HG02678 (cell line): ENCODE results near the gene CLTA.
A peak's percentile ranks its signal among the peaks of the same experiment; 100 is the strongest.
"Not testable (repeated sequence)": the region's sequence is repeated elsewhere in the genome, so short reads cannot be mapped to it uniquely, and the experiment has no call there.

Source experiments
- ATAC-seq: cut with Tn5 transposase; IDR thresholded peaks from one replicate; pipeline ENCODE4 v1.9.1; 2021; ENCODE audit warnings: mild to moderate bottlenecking, moderate library complexity; ENCODE audit not compliant: unreplicated experiment

Gene CLTA

DNA sequence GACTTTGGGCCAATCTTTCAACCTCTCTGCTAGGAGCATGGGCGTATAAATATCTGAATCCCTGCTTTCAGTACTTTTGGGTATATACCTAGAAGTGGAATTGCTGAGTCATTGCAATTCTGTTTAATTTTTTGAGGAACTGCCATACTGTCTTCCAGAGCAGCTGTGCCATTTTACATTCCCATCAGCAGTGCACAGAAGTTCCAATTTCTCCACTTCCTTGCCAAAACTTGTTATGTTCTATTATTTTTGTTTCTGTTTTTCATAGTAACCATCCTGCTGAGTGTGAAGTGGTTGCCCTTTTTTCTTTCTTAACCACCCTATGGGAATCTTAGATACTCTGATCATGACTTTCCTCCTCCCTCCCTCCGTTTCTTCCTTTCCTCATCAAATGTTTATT, 32.6 kb upstream of the CLTA start:
- ATAC-seq: no peak

DNA sequence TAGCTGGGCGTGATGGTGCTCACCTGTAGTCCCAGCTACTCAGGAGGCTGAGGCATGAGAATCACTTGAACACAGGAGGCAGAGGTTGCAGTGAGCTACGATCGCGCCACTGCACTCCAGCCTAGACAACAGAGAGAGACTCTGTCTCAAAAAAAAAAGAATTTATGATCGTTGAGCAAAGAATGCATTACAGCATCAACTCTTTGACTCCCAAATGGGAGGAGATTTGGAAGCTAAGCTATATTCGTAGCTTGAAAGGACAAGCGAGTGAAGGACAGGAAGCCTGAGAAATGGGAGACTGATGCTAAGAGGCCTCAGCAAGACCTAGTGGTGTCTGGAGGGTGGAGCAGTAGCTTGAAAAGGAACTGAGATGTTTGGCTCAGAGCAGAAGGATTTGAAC, 31.8 kb upstream of the CLTA start:
- no peak for ATAC-seq

DNA sequence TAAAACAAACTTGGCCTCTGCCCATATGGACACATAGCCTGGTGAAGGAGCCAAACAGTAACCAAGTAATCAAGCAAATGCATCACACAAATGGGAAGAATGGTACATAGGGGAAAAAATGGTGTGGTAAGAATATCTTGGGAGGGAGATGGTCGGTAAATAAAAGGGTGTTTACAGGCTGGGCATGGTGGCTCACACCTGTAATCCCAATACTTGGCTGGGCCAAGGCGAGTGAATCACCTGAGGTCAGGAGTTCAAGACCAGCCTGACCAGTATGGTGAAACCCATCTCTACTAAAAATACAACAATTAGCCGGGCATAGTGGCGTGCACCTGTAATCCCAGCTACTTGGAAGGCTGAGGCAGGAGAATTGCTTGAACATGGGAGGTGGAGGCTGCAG, 31.2 kb upstream of the CLTA start:
- ATAC-seq: not testable (repeated sequence)

DNA sequence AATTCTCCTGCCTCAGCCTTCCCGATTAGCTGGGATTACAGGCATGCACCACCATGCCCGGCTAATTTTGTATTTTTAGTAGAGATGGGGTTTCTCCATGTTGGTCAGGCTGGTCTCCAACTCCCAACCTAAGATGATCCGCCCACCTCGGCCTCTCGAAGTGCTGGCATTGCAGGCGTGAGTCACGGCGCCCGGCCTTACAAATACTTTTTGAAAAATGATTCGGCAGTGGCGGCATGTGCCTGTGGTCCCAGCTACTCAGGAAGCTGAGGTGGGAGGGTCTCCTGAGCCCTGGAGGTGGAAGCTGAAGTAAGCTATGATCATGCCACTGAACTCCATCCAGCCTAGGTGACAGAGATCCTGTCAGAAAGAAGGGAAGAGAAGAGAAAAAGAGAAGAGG, 30.6 kb upstream of the CLTA start:
- ATAC-seq: not testable (repeated sequence)

DNA sequence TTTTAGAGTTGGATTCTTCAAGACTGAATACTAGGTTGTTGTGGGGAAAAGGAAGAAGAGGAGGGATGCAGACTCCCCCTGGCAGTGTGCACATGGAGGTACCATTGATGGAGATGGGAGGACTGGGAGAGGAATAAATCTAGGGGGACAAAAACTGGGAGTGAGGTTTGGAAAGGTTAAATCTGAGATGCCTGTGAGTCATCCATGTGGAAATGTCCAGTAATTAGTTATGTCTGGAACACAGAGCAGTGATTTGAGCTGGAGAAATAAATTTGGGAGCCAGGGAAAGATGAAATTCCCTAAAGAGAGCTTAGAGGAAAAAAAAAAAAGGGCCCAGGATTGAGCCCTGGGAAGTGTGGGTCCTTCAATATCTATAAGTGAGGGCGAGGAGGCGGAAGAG, 29.5 kb upstream of the CLTA start:
- no peak for ATAC-seq

DNA sequence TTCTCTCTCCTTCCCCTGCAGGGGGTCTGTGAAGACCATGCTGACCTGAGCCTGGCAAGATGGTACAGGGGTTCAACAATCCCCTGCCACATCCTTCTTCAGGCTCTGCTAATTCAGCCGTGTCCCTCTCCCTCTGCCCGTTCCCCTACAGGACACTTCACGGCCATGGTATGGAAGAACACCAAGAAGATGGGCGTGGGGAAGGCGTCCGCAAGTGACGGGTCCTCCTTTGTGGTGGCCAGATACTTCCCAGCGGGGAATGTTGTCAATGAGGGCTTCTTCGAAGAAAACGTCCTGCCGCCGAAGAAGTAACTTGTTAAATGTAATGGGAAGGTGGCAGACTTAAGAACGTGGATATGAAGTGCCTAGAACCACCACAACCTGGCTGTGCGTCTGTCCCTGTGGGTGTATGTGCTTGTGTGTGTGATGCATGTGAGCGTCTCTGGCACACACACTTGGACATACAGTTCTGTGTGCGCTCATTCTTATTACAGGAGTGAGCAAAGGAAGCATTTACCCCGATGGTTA, 28.4 kb upstream of the CLTA start:
- ATAC-seq: no peak

DNA sequence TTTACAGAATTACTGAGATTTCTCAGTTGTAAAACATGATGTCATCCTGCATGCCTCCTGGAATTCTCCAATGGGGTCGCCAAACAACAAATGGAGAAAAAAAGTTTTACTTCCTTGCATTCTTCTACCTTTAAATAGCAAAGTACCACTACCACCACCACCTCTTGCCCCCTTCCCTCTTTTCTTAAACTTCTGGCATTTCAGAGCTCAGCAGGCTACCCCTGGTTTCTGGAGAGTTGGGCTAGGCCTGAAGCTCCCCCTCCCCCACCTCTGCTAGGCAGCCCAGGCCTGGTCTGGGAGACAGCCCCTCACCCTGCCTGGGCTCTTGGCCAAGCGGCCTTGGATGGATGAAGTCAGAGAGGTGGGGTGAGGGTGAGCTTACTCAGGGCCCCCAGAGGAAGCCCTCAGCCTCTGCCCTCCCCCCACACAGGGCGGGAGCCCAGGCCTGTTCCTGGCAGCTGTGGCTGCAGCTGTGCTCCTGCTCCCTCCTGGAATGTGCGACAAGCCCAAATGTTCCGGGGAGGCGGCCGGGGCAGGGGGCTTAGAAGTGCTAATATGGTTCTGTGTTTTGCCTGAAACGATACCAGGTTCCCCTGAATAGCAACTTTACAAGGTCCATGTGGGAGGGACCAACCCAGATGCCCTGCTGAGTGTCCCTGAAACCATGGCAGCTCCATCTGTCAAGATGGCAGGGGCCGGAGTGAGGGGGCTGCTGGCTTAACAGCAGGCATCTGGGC, 27.5 kb upstream of the CLTA start:
- no peak for ATAC-seq

DNA sequence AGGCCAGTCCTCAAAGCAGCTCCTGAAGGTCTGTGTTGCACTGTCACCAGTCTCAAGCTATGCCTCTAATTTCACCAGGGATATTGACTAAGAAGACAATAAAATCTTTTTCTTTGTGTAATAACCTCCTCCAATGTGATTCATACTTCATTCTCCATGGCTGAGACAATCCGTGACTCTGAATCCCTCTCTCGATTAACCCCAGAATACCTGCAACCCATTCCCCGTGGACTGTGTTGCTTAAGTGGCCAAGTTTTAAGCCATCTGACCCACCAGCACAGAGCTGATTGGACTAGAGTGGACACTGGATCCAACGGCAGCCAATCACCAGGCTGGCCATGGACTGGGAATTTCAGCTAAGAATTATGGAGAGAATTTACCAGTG, 26.9 kb upstream of the CLTA start:
- no peak for ATAC-seq

DNA sequence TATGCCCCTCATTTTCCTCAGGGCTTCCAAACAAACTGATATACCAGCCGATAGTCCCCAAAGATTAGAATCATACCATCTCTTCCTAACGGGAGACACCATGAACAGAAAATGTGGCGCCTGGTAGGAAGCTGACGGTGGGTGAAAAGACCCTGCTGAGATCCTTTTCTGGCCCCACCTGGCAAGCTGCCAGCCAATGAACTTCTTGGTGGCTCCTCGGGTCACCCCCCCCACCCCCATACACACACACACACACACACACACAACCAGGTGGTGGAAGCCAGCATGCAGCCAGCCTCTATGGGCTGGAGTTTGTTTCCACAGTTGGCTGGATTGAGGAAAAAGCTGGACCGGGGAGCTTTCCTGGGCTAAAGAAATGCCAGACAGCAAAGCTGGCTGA, 26.3 kb upstream of the CLTA start:
- no peak for ATAC-seq

DNA sequence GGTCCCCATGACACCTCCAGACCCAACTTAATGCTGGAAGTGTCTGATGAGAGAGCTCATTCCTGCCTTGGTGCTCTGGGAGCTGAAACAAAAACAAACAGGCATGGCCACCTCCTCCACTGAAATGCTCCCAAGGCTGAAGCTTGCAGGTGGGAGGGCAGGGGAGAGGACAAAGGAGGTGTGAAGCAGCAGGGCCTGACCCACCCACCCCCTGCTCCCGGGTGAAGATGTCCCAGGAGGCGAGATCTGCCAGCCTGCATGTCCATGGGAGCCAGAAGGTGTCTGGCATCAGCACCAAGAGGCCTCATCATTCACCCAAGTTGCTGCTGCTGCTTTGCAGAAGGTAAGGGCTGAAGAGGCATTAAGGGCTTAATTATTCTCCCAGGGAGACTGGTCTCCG, 25.7 kb upstream of the CLTA start:
- ATAC-seq: no peak

DNA sequence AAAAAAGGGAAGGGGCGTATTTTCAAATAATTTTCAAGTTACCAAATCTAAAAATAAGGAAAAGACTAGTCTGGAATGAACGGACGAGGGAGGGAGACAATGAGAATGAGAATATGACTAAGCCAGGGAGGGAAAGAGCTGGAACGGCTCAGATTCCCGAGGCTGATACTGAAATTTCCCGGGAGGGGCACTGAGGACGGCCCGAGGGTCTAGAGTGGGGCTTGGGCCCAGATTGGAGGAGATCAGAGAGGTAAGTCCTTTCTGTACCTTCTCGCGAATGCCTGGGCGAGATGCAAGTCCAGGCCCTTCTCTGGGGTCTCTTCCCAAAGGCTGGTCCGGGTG, 24.9 kb upstream of the CLTA start:
- ATAC-seq: no peak

DNA sequence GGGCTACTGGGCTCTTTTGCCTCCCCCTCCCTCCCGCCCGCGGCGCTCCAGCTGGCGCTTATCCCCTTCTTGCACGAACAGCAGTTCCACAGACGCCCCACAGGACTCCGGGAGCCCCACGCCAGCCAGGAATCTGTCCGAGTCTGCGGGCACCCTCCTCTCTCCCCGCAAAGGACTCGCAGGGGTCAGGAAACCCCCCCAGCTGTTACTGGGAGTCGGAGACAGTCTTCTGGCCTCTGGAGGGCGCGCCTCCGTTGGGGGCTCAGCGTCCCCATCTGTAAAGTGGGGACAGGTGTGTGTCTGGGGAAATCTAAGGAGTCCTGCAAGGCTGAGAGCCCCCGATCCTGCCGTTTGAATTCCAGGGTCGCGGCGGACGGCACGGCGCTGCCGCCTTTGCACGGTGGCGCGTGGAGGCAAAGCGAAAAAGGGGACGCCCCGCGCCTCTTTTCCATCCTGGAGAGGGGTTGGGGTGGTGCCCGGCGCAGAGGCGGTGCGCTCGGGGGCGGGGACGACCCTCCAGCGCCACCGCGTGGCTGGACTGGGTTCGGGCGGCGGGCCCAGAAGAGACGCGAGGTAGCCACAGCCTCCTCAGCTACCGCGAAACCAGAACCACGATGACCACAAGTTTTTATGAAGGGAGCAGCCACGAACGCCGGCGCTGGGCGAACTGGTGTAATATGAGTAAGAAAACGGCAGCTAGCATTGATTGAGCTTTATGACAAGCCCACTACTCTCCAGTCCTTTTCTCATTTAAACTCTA, 24.4 kb upstream of the CLTA start:
- ATAC-seq: peak; percentile 83

DNA sequence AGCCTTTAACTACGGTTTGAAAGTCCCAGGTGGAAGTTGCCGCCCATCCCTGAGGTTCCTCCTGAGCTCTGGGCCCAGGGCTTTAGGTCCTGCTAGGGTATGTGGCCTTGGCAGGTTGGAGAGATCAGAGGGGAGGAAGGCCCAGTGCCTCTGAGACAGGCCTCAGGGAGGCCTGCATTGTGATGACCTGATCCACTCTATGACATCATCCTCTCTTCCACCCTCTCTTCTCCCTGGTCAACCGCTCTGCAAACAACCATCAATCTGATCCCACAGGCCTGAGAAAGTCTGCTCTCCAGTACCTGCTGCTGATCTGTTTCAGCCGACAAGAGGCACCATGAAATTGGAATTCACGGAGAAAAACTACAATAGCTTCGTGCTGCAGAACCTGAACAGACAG, 21.6 kb upstream of the CLTA start, which contains the start of gene CCIN:
TSS of gene CCIN (plus strand) at position 223 of the 400 bp plus-strand sequence. CDS start at position 338, 115 bp downstream.
- ATAC-seq: no peak

DNA sequence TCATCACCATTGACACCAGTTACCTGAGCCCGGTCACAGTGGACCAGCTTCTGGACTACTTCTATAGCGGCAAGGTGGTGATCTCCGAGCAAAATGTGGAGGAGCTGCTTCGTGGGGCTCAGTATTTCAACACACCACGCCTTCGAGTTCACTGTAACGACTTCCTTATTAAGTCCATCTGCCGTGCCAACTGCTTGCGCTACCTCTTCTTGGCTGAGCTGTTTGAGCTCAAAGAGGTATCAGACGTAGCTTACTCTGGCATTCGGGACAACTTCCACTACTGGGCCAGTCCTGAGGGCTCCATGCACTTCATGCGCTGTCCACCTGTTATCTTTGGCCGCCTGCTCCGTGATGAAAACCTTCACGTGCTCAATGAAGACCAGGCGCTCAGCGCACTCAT, 21.0 kb upstream of the CLTA start:
- no peak for ATAC-seq

DNA sequence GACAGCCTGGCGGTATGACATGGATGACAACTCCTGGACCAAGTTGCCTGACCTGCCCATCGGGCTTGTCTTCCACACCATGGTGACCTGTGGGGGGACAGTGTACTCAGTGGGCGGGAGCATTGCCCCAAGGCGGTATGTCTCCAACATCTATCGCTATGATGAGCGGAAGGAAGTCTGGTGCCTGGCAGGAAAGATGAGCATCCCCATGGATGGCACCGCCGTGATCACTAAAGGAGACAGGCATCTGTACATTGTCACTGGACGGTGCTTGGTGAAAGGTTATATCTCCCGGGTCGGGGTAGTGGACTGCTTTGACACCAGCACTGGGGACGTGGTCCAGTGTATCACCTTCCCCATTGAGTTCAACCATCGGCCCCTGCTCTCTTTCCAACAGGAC, 20.2 kb upstream of the CLTA start:
- no peak for ATAC-seq

DNA sequence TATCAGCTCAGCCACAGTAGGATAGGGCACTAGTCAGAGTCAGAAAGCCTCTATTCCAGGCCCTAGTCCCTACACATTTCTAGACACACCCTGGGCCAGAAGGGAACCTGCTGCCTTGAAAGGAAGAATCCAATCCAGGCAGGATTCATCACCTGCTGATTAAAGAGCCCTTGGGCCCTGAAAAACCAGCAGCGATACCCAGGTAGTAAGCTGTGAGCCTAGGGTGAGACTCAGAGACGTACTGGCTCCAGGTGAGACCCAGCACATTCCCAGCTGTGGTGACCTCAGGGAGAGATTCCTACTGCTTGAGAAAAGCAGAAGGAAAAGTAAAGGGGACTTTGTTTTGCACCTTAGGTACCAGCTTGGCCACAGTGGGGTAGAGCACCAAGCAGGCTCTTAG, 16.9 kb upstream of the CLTA start:
- ATAC-seq: no peak

DNA sequence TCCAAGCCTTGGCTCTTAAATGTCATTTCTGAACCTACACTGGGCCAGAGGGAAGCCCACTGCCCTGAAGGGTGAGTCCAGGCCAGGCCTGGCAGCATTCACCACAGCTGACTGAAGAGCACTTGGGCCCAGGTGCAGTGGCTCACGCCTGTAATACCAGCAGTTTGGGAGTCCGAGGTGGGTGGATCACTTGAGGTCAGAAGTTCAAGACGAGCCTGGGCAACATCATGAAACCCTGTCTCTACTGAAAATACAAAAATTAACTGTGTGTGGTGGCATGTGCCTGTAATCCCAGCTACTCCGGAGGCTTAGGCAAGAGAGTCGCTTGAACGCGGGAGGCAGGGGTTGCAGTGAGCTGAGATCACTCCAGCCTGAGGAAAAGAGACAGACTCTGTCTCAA, 16.4 kb upstream of the CLTA start:
- no peak for ATAC-seq

DNA sequence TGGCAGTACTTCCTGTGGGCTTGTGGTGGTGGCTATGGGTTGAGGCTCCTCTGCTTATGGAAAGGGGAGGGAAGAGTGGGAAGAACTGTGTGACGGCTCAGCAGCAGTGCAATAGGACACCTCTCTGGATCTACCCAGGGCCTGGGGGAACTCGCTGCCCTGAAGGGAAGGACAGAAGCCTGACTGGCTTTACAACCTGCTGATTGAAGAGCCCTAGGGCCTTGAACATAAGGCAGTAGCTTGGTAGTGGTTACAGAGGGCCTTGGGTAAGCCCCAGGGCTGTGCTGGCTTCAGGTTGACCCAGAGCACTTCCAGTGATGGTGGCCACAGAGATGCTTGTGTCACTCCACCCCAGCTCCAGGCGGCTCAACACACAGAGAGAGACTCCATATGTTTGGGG, 16.0 kb upstream of the CLTA start:
- ATAC-seq: no peak

DNA sequence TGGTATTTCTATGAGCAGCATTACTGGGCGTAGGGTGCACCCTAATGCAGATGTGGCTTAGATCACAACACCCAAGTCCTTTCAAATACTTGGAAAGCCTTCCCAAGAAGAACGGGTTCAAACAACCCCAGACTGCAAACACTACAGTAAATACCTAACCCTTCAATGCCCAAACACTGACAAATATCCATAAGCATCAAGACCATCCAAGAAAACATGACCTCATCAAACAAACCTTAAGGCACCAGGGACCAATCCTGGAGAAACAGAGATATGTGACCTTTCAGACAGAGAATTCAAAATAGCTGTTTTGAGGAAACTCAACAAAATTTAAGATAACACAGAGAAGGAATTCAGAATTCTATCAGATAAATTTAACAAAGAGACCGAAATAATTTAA, 15.5 kb upstream of the CLTA start:
- not testable (repeated sequence) for ATAC-seq

DNA sequence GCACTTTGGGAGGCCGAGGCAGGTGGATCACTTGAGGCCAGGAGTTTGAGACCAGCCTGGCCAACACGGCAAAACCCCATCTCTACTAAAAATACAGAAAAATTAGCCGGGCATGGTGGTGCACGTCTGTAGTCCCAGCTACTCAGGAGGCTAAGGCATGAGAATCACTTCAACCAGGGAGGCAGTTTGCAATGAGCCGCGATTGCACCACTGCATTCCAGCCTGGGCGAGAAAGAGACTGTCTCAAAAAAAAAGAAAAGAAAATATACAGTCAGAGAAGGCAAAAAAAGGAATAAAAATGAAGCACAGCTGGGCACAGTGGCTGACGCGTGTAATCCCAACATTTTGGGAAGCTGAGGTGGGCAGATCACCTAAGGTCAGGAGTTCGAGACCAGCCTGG, 14.2 kb upstream of the CLTA start:
- not testable (repeated sequence) for ATAC-seq

DNA sequence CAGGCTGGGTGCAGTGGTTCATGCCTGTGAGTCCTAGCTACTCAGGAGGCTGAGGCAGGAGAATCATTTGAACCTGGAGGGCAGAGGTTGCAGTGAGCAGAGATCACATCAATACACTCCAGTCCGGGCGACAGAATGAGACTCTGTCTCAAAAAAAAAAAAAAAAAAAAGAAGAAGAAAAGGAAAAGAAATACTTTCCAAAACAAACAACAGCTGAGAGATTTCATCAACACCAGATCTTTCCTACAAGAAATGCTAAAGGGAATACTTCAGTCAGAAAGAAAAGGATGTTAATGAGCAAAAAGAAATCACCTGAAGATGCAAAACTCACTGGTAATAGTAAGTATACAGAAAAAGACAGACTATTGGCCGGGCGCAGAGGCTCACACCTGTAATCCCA, 13.2 kb upstream of the CLTA start:
- ATAC-seq: no peak

DNA sequence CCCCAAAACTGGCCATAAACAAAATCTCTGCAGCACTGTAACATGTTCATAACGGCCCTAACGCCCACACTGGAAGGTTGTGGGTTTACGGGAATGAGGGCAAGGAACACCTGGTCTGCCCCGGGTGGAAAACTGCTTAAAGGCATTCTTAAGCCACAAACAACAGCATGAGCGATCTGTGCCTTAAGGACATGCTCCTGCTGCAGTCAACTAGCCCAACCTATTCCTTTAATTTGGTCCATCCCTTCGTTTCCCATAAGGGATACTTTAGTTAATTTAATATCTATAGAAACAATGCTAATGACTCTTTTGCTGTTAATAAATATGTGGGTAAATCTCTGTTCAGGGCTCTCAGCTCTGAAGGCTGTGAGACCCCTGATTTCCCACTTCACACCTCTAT, 10.5 kb upstream of the CLTA start:
- ATAC-seq: not testable (repeated sequence)
